Measurements from ENCODE around the gene ADCY9.

GRCh38 chr16:3924763-3925162 is 191.5 kb downstream of the ADCY9 start:
- TF ChIP-seq MYC (IDR thresholded peaks at IDR 0.05; ENCODE audit: low read depth, low read length) = no peak
- no peak for TF ChIP-seq POLR2A (IDR thresholded peaks at IDR 0.05; ENCODE audit: extremely low read depth, insufficient read length)
- no peak for TF ChIP-seq MAX (IDR thresholded peaks at IDR 0.05; ENCODE audit: low read depth, low read length)
